Smooth muscle cell of the coronary artery (primary cell): ENCODE data around the gene UEVLD. TPM values are rescaled to one million over a fixed set of nuclear protein-coding genes. Genes with fewer than 3 reads are reported as not detected.

Source experiments
- total RNA-seq: library from RNA; depleted of rRNA; stranded (reverse); fragments of >200 nt; gene quantifications from 2 replicates; pipeline ENCODE4 v1.2.3, GENCODE V29; 2014; ENCODE audit warnings: low replicate concordance

Gene UEVLD
- 14.4 and 18.6 TPM in 2 replicates for total RNA-seq

GRCh38 chr11:18588297-18589252 is at the start of gene UEVLD:
Gene UEVLD, minus strand, starts transcription at chr11:18588734. Its CDS starts 80 bp downstream, at chr11:18588654.

GRCh38 chr11:18634140-18635032 is 45.9 kb upstream of the UEVLD start, which contains the start of gene SPTY2D1:
Gene SPTY2D1, minus strand, starts transcription at chr11:18634342. Its CDS starts 85 bp downstream, at chr11:18634257.

GRCh38 chr11:18599739-18600230 is 11.3 kb upstream of the UEVLD start, which contains the start of gene MISFA:
Gene MISFA, plus strand, starts transcription at chr11:18599789. Its CDS starts 140 bp downstream, at chr11:18599929.

GRCh38 chr11:18526521-18527296 is 61.8 kb downstream of the UEVLD start, which contains the start of gene TSG101:
Gene TSG101, minus strand, starts transcription at chr11:18526942. Its CDS starts 126 bp downstream, at chr11:18526816.

Other genes starting within 250 kb of the UEVLD start
- gene LDHA, start 194.2 kb downstream of the UEVLD start, total RNA-seq, result 462 and 692 TPM in 2 replicates
- gene LDHC, start 176.4 kb downstream of the UEVLD start, total RNA-seq, result not detected in 2 replicates
- not detected in 2 replicates for gene LDHAL6A, start 132.9 kb downstream of the UEVLD start, total RNA-seq
- gene TSG101, start 61.8 kb downstream of the UEVLD start, total RNA-seq, result 53.7 and 56.7 TPM in 2 replicates
- 1.4 and 1.8 TPM in 2 replicates for gene MISFA, start 11.1 kb upstream of the UEVLD start, total RNA-seq
- 6.9 and 13.8 TPM in 2 replicates for gene SPTY2D1, start 45.6 kb upstream of the UEVLD start, total RNA-seq
- 0.47 and 0.68 TPM in 2 replicates for gene TMEM86A, start 110.0 kb upstream of the UEVLD start, total RNA-seq
- under 0.01 and 0.23 TPM in 2 replicates for gene IGSF22, start 137.5 kb upstream of the UEVLD start, total RNA-seq
- not detected in 2 replicates for gene PTPN5, start 203.1 kb upstream of the UEVLD start, total RNA-seq